Measurements from ENCODE around the gene CA10.

The CA10 gene

GRCh38 chr17:52110923-52111581 lies 47.5 kb downstream of the CA10 start:
- H4K8ac ChIP-seq (ENCODE audit: low read depth, low read length): no peak overlapping the region
- H2BK12ac ChIP-seq (ENCODE audit: low read length): no peak overlapping the region
- H3K18ac ChIP-seq (ENCODE audit: low read length): no peak overlapping the region
- no peak for DNase-seq (ENCODE audit: low spot score)
- no peak overlapping the region for H3K14ac ChIP-seq (ENCODE audit: low read length)
- H2AFZ ChIP-seq (ENCODE audit: low read length): no peak overlapping the region
- no CpG with 5 or more reads among the region's 4 CpGs for WGBS, 2 donors (ENCODE audit: extremely low coverage in 2 of 2, insufficient read length in 2 of 2, insufficient replicate concordance in 1 of 2)
- H3K4me2 ChIP-seq (ENCODE audit: insufficient read depth, low read length, poor library complexity, severe bottlenecking): no peak overlapping the region
- H3K23ac ChIP-seq (ENCODE audit: low read depth, low read length, poor library complexity): no peak overlapping the region
- H3K79me1 ChIP-seq (ENCODE audit: low read depth, low read length): no peaks in the 10 kb centered on the region
- H3K27me3 ChIP-seq (ENCODE audit: control insufficient read depth in 3 of 3, insufficient read depth in 3 of 3, low read depth in 1 of 3, low read length in 3 of 3): no peaks in the 10 kb centered on the region
- H3K4me3 ChIP-seq (ENCODE audit: low read length in 2 of 2): no peak overlapping the region
- H3K9me3 ChIP-seq (replicated peaks in 1 of 2; ENCODE audit: control insufficient read depth in 2 of 2, insufficient read depth in 1 of 2, low read depth in 1 of 2, low read length in 2 of 2): peaks cover 0 to 1% of the 10 kb centered on the region in 2 donors
- H2BK120ac ChIP-seq (ENCODE audit: low read depth, low read length): no peak overlapping the region
- H3K27ac ChIP-seq (replicated peaks; ENCODE audit: low read length): no peak overlapping the region
- no peak overlapping the region for H4K91ac ChIP-seq (ENCODE audit: low read depth, low read length, poor library complexity)
- no peak overlapping the region for H2AK5ac ChIP-seq (ENCODE audit: low read depth, low read length)
- no peaks in the 10 kb centered on the region for H3K36me3 ChIP-seq (replicated peaks in 1 of 2; ENCODE audit: control insufficient read depth in 2 of 2, insufficient read depth in 2 of 2, low read length in 2 of 2)
- no peak overlapping the region for H3K4ac ChIP-seq (ENCODE audit: low read length)
- H3K4me1 ChIP-seq (ENCODE audit: control insufficient read depth in 2 of 2, insufficient read depth in 1 of 2, low read depth in 1 of 2, low read length in 2 of 2): no peaks in the 10 kb centered on the region
- no peak overlapping the region for H2BK5ac ChIP-seq (ENCODE audit: low read length)
- no peak overlapping the region for H3K9ac ChIP-seq (ENCODE audit: low read depth, low read length, poor library complexity)
- no peak overlapping the region for H2BK15ac ChIP-seq (ENCODE audit: low read length)

- H3K4ac ChIP-seq (ENCODE audit: low read length): no peak overlapping the region
- H2BK5ac ChIP-seq (ENCODE audit: low read length): no peak overlapping the region
- no peaks in the 10 kb centered on the region for H3K27me3 ChIP-seq (ENCODE audit: control insufficient read depth in 3 of 3, insufficient read depth in 3 of 3, low read depth in 1 of 3, low read length in 3 of 3)
- no peak overlapping the region for H2AK5ac ChIP-seq (ENCODE audit: low read depth, low read length)
- H2AFZ ChIP-seq (ENCODE audit: low read length): no peak overlapping the region
- no peak overlapping the region for H3K27ac ChIP-seq (replicated peaks; ENCODE audit: low read length)
- H3K18ac ChIP-seq (ENCODE audit: low read length): no peak overlapping the region
- no peak overlapping the region for H3K23ac ChIP-seq (ENCODE audit: low read depth, low read length, poor library complexity)
- H2BK15ac ChIP-seq (ENCODE audit: low read length): no peak overlapping the region
- no peak overlapping the region for H3K4me2 ChIP-seq (ENCODE audit: insufficient read depth, low read length, poor library complexity, severe bottlenecking)
- DNase-seq (ENCODE audit: low spot score): peak; percentile 44
- H3K14ac ChIP-seq (ENCODE audit: low read length): no peak overlapping the region
- no peak overlapping the region for H3K4me3 ChIP-seq (ENCODE audit: low read length in 2 of 2)
- H3K9ac ChIP-seq (ENCODE audit: low read depth, low read length, poor library complexity): no peak overlapping the region
- no peak overlapping the region for H4K8ac ChIP-seq (ENCODE audit: low read depth, low read length)
- peaks cover 0 to 5% of the 10 kb centered on the region in 2 donors for H3K4me1 ChIP-seq (ENCODE audit: control insufficient read depth in 2 of 2, insufficient read depth in 1 of 2, low read depth in 1 of 2, low read length in 2 of 2)
- H4K91ac ChIP-seq (ENCODE audit: low read depth, low read length, poor library complexity): no peak overlapping the region
- no CpG with 5 or more reads among the region's 7 CpGs for WGBS, 2 donors (ENCODE audit: extremely low coverage in 2 of 2, insufficient read length in 2 of 2, insufficient replicate concordance in 1 of 2)
- no peak overlapping the region for H2BK12ac ChIP-seq (ENCODE audit: low read length)
- H3K79me1 ChIP-seq (ENCODE audit: low read depth, low read length): no peaks in the 10 kb centered on the region
- no peak overlapping the region for H2BK120ac ChIP-seq (ENCODE audit: low read depth, low read length)
- H3K9me3 ChIP-seq (replicated peaks in 1 of 2; ENCODE audit: control insufficient read depth in 2 of 2, insufficient read depth in 1 of 2, low read depth in 1 of 2, low read length in 2 of 2): no peaks in the 10 kb centered on the region
- no peaks in the 10 kb centered on the region for H3K36me3 ChIP-seq (replicated peaks in 1 of 2; ENCODE audit: control insufficient read depth in 2 of 2, insufficient read depth in 2 of 2, low read length in 2 of 2)
Measured at GRCh38 chr17:52106638-52107261, 51.8 kb downstream of the CA10 start.

GRCh38 chr17:52106072-52106471 lies 52.4 kb downstream of the CA10 start:
- WGBS, 2 donors (ENCODE audit: extremely low coverage in 2 of 2, insufficient read length in 2 of 2, insufficient replicate concordance in 1 of 2): no CpG with 5 or more reads among the region's 8 CpGs
- Histone ChIP-seq H4K8ac (ENCODE audit: low read depth, low read length) (no peak overlapping the region), H2AK5ac (ENCODE audit: low read depth, low read length) (no peak overlapping the region), H2BK12ac (ENCODE audit: low read length) (no peak overlapping the region), H3K9me3 (replicated peaks in 1 of 2; ENCODE audit: control insufficient read depth in 2 of 2, insufficient read depth in 1 of 2, low read depth in 1 of 2, low read length in 2 of 2) (no peaks in the 10 kb centered on the region), H2BK15ac (ENCODE audit: low read length) (no peak overlapping the region), H3K18ac (ENCODE audit: low read length) (no peak overlapping the region), H3K36me3 (replicated peaks in 1 of 2; ENCODE audit: control insufficient read depth in 2 of 2, insufficient read depth in 2 of 2, low read length in 2 of 2) (no peaks in the 10 kb centered on the region), H4K91ac (ENCODE audit: low read depth, low read length, poor library complexity) (no peak overlapping the region), H3K4me1 (ENCODE audit: control insufficient read depth in 2 of 2, insufficient read depth in 1 of 2, low read depth in 1 of 2, low read length in 2 of 2) (peaks cover 0 to 5% of the 10 kb centered on the region in 2 donors), H2AFZ (ENCODE audit: low read length) (no peak overlapping the region), H3K9ac (ENCODE audit: low read depth, low read length, poor library complexity) (no peak overlapping the region), H3K27ac (replicated peaks; ENCODE audit: low read length) (no peak overlapping the region), H3K79me1 (ENCODE audit: low read depth, low read length) (no peaks in the 10 kb centered on the region), H3K4me3 (ENCODE audit: low read length in 2 of 2) (no peak overlapping the region), H2BK5ac (ENCODE audit: low read length) (no peak overlapping the region), H3K4me2 (ENCODE audit: insufficient read depth, low read length, poor library complexity, severe bottlenecking) (no peak overlapping the region), H3K27me3 (ENCODE audit: control insufficient read depth in 3 of 3, insufficient read depth in 3 of 3, low read depth in 1 of 3, low read length in 3 of 3) (no peaks in the 10 kb centered on the region), H3K4ac (ENCODE audit: low read length) (no peak overlapping the region), H2BK120ac (ENCODE audit: low read depth, low read length) (no peak overlapping the region), H3K23ac (ENCODE audit: low read depth, low read length, poor library complexity) (no peak overlapping the region), H3K14ac (ENCODE audit: low read length) (no peak overlapping the region)
- no peak for DNase-seq (ENCODE audit: low spot score)

GRCh38 chr17:52105591-52105990 lies 52.9 kb downstream of the CA10 start:
- H3K4ac ChIP-seq (ENCODE audit: low read length): no peak overlapping the region
- H3K9me3 ChIP-seq (replicated peaks in 1 of 2; ENCODE audit: control insufficient read depth in 2 of 2, insufficient read depth in 1 of 2, low read depth in 1 of 2, low read length in 2 of 2): no peaks in the 10 kb centered on the region
- H4K8ac ChIP-seq (ENCODE audit: low read depth, low read length): no peak overlapping the region
- no peak overlapping the region for H2AK5ac ChIP-seq (ENCODE audit: low read depth, low read length)
- no CpG with 5 or more reads among the region's 1 CpG for WGBS, 2 donors (ENCODE audit: extremely low coverage in 2 of 2, insufficient read length in 2 of 2, insufficient replicate concordance in 1 of 2)
- no peaks in the 10 kb centered on the region for H3K36me3 ChIP-seq (replicated peaks in 1 of 2; ENCODE audit: control insufficient read depth in 2 of 2, insufficient read depth in 2 of 2, low read length in 2 of 2)
- H2BK15ac ChIP-seq (ENCODE audit: low read length): no peak overlapping the region
- H2AFZ ChIP-seq (ENCODE audit: low read length): no peak overlapping the region
- no peak overlapping the region for H3K18ac ChIP-seq (ENCODE audit: low read length)
- no peak overlapping the region for H3K23ac ChIP-seq (ENCODE audit: low read depth, low read length, poor library complexity)
- H4K91ac ChIP-seq (ENCODE audit: low read depth, low read length, poor library complexity): no peak overlapping the region
- DNase-seq (ENCODE audit: low spot score): no peak
- no peak overlapping the region for H3K27ac ChIP-seq (replicated peaks; ENCODE audit: low read length)
- no peak overlapping the region for H2BK5ac ChIP-seq (ENCODE audit: low read length)
- H3K4me1 ChIP-seq (ENCODE audit: control insufficient read depth in 2 of 2, insufficient read depth in 1 of 2, low read depth in 1 of 2, low read length in 2 of 2): peaks cover 0 to 5% of the 10 kb centered on the region in 2 donors
- H2BK120ac ChIP-seq (ENCODE audit: low read depth, low read length): no peak overlapping the region
- H3K79me1 ChIP-seq (ENCODE audit: low read depth, low read length): no peaks in the 10 kb centered on the region
- no peak overlapping the region for H3K14ac ChIP-seq (ENCODE audit: low read length)
- H3K27me3 ChIP-seq (ENCODE audit: control insufficient read depth in 3 of 3, insufficient read depth in 3 of 3, low read depth in 1 of 3, low read length in 3 of 3): no peaks in the 10 kb centered on the region
- H3K9ac ChIP-seq (ENCODE audit: low read depth, low read length, poor library complexity): no peak overlapping the region
- no peak overlapping the region for H2BK12ac ChIP-seq (ENCODE audit: low read length)
- no peak overlapping the region for H3K4me2 ChIP-seq (ENCODE audit: insufficient read depth, low read length, poor library complexity, severe bottlenecking)
- H3K4me3 ChIP-seq (ENCODE audit: low read length in 2 of 2): no peak overlapping the region
